ENCODE results near the gene C1orf216. TPM values are rescaled to one million over a fixed set of nuclear protein-coding genes. Genes with fewer than 3 reads are reported as not detected.
A peak's percentile ranks its signal among the peaks of the same experiment; 100 is the strongest.
"Not testable (repeated sequence)": the region's sequence is repeated elsewhere in the genome, so short reads cannot be mapped to it uniquely, and the experiment has no call there.

Gene C1orf216
- total RNA-seq, 2 experiments from 2014 or later, result 18.3 to 20.9 TPM

DNA sequence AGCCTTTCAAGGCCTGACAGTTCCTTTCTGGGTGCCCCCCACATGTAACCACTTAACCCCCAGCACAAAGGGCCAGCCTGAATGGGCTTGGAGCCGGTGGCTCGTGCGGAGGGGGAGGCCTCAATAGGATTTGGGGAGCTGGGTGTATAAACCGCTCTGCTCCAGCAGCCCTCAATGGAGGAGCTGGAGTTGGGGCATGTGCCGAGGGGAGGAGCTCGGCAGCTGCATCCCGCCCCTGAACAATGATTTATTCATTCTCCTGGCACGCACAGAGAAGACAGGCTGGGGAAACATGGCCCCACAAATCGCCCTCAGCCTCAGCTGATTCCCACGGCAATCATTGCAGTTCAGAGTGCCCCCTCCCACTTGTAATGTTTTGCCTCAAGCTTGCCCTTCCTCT lies 6.9 kb upstream of the C1orf216 start:
- Mint-ChIP-seq H3K36me3 (peaks cover 9% of the 10 kb centered on the region), H3K4me3 (no peak overlapping the region), H3K4me1 (no peaks in the 10 kb centered on the region), H3K27me3 (no peaks in the 10 kb centered on the region), H3K27ac (no peak overlapping the region), H3K9me3 (ENCODE audit: low read depth) (no peaks in the 10 kb centered on the region)
- CTCF ChIA-PET, result interaction anchor here (0.5 to 7.1 kb wide), 15 partner anchors 10 to 337 kb away, joined by 3 to 55 read pairs (median 7); partner anchors contain the start of genes CLSPN and TFAP2E
- no peak for ATAC-seq
- no peak for DNase-seq

DNA sequence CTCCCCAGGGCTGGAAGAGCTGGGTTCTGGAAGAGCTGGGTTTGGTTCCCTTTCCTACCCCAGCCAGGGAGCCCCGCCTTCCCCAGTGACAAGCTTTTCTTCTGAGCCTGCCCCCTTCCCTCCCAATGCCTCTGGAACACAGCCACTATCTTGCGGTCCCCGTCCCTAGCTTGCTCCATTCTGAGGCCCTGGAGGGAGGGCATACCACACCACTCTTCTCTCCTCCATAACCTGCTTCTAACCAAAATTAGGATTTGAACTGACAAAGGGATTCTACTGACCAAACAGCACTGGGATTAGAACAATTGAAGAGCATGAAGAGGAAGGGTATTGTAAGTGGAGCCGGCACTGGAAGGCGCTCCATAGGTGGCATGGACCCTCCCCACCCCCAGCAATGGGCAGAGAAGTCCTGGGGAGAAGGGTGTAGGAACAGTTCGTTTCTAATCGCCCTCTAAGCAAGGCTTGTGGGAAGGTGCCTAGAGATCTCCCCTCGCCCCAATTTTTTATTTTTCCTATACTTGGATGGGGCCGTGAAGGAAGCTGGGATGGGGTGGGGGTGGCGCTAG lies 690 bp downstream of the C1orf216 start:
- H3K27ac Mint-ChIP-seq, result peak overlapping the region; percentile 6
- no peaks in the 10 kb centered on the region for H3K9me3 Mint-ChIP-seq (ENCODE audit: low read depth)
- H3K36me3 Mint-ChIP-seq, result peaks cover 8% of the 10 kb centered on the region
- H3K27me3 Mint-ChIP-seq, result no peaks in the 10 kb centered on the region
- no peak for ATAC-seq
- DNase-seq, result no peak
- CTCF ChIA-PET, result interaction anchor here (1.1 to 9.1 kb wide), 5 partner anchors 51 to 267 kb away, joined by 3 to 144 read pairs (median 22); partner anchors contain the start of gene CLSPN
- peaks cover 36% of the 10 kb centered on the region for H3K4me1 Mint-ChIP-seq
- peak overlapping the region; percentile 86 for H3K4me3 Mint-ChIP-seq

DNA sequence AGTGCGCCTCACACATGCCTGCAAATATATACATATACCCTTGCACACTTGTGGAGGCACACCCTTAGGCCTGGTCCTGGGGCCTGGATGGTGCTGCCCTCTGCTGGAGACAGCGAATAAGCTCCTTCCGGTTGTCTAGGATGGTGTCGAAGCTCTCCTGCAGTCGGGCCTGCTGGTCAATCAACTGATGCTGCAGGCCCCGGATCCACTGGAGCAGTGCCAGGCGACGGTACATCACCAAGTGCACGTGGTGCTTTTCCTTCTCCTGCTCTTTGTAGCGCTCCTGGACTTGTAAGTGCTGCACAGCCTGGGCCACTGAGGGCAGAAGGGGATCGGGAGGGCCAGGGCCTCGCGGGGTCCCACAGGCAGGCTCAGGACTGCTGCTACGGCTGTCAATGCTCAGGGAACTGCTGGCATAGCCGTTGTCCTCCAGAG lies 3.1 kb downstream of the C1orf216 start:
- Mint-ChIP-seq H3K4me3 (peak overlapping the region; percentile 5), H3K27me3 (no peaks in the 10 kb centered on the region), H3K9me3 (ENCODE audit: low read depth) (no peaks in the 10 kb centered on the region), H3K36me3 (peaks cover 8% of the 10 kb centered on the region), H3K27ac (peak overlapping the region; percentile 50), H3K4me1 (peaks cover 36% of the 10 kb centered on the region)
- DNase-seq (peak; percentile 88), ATAC-seq (peak; percentile 70)
- CTCF ChIA-PET, result interaction anchor here (0.7 to 9.1 kb wide), 50 partner anchors 8 to 305 kb away, joined by 3 to 144 read pairs (median 4); partner anchors contain the start of genes CLSPN, KIAA0319L, PSMB2 and TFAP2E

DNA sequence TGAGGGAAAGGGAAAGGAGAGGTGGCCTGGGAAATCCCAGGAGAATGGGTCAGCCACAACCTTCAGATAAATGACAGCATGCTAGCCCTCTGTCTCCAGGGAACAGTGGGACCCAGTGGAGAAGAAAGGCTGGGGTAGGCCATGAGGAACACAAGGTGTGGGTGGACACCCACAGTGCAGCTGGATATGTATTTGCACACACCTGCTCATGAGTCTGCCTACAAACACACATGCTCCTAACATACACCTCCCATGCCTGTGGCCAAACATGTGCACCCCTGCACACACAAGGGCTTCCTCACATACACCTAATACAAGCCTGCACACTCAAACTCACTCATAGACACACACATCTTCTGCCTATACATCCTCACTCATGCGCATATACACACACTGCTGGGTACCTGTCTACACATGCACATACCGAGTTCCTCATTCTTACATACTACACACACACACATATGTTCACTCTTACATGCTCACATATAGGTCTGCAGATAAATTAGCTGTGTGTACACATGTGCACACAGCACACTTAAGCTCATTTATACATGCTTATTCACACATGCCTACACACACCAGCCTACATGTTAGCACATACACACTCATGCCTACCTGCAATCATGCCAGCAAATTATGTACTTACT lies 3.6 kb downstream of the C1orf216 start:
- Mint-ChIP-seq H3K4me3 (peak overlapping the region; percentile 5), H3K4me1 (peaks cover 36% of the 10 kb centered on the region), H3K9me3 (ENCODE audit: low read depth) (no peaks in the 10 kb centered on the region), H3K27me3 (no peaks in the 10 kb centered on the region), H3K27ac (no peak overlapping the region), H3K36me3 (peaks cover 8% of the 10 kb centered on the region)
- DNase-seq (no peak), ATAC-seq (no peak)
- CTCF ChIA-PET, result interaction anchor here (0.7 to 9.1 kb wide), 46 partner anchors 8 to 305 kb away, joined by 3 to 144 read pairs (median 4); partner anchors contain the start of genes CLSPN, KIAA0319L, PSMB2 and TFAP2E

DNA sequence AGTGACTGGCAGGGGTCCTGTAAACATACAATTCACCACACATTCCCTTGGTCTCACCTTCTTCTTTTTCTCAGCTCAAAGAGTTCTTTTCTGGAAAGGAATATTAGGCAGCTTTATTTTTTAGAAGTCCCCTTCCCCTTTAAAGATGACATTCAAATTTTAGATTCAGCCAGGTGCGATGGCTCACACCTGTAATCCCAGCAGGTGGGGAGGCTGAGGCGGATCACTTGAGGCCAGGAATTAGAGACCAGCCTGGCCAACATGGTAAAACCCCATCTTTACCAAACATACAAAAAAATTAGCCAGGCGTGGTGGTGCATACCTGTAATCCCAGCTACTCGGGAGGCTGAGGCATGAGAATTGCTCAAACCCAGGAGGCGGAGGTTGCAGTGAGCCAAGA lies 7.6 kb downstream of the C1orf216 start:
- CTCF ChIA-PET, result interaction anchor here (1.5 to 9.1 kb wide), 2 partner anchors 9 to 144 kb away, joined by 3 to 144 read pairs; no protein-coding TSS in a partner anchor
- H3K9me3 Mint-ChIP-seq (ENCODE audit: low read depth); H3K4me3 Mint-ChIP-seq: not testable (repeated sequence)

DNA sequence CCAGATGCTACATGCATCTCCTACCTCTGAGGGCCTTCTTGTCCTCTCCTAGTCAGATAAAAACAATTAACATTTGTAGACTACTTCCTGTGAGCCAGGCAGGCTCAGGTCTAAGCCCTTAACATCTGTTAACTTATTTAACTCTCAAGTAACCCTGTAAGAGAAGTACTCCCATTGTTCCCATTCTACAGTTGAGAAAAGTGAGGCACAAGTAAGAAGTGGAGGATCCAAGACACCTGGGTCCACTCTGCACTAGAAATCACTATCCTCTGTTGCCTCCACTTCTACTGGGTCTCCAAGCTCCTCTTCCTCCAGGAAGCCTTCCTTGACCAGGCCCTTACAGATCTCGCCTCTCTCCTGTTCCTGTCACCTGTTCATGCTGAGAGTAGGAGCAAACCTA lies 9.7 kb downstream of the C1orf216 start:
- no peaks in the 10 kb centered on the region for H3K36me3 Mint-ChIP-seq
- no peaks in the 10 kb centered on the region for H3K9me3 Mint-ChIP-seq (ENCODE audit: low read depth)
- ATAC-seq, result no peak
- DNase-seq, result no peak
- CTCF ChIA-PET, result no interaction called here
- H3K27me3 Mint-ChIP-seq, result peaks cover 42% of the 10 kb centered on the region
- H3K27ac Mint-ChIP-seq, result no peak overlapping the region
- peaks cover 16% of the 10 kb centered on the region for H3K4me1 Mint-ChIP-seq
- no peak overlapping the region for H3K4me3 Mint-ChIP-seq

More for the DNA sequence above, 7.6 kb downstream of the C1orf216 start:
- H3K27ac Mint-ChIP-seq, H3K36me3 Mint-ChIP-seq, ATAC-seq, DNase-seq: not testable (repeated sequence)
- Mint-ChIP-seq H3K27me3 (peaks cover 30% of the 10 kb centered on the region), H3K4me1 (peaks cover 30% of the 10 kb centered on the region)

DNA sequence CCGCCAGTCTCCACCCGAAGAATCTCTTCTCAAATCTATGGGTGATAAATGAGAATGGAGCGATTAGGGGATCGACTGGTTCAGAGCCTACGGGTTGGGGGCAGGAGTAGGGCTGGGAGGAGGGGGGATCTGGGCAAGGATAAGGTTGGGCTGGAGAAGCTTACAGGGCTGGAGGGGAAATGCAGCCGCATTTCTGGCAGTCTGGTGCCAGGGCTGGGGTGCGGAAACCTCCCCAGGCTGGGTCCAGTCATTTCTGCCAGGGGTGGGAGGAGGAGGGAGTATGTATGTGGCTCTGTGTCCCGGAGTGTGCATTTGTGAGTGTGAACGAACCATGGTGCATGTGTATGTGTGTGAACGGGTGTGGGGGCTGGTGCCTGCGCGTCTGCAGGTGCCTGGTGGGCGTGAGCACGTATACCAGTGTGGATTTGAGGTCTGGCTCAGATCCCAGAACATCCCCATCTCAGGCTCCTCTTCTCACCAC lies 10.2 kb downstream of the C1orf216 start:
- H3K27me3 Mint-ChIP-seq, result peaks cover 42% of the 10 kb centered on the region
- CTCF ChIA-PET, result interaction anchor here (1.8 to 2.0 kb wide), 3 partner anchors 7 to 140 kb away, joined by 4 to 12 read pairs (median 6); no protein-coding TSS in a partner anchor
- H3K9me3 Mint-ChIP-seq (ENCODE audit: low read depth), result no peaks in the 10 kb centered on the region
- H3K27ac Mint-ChIP-seq, result no peak overlapping the region
- ATAC-seq (no peak), DNase-seq (no peak)
- no peaks in the 10 kb centered on the region for H3K36me3 Mint-ChIP-seq
- peaks cover 16% of the 10 kb centered on the region for H3K4me1 Mint-ChIP-seq
- H3K4me3 Mint-ChIP-seq, result peak overlapping the region; percentile 32

DNA sequence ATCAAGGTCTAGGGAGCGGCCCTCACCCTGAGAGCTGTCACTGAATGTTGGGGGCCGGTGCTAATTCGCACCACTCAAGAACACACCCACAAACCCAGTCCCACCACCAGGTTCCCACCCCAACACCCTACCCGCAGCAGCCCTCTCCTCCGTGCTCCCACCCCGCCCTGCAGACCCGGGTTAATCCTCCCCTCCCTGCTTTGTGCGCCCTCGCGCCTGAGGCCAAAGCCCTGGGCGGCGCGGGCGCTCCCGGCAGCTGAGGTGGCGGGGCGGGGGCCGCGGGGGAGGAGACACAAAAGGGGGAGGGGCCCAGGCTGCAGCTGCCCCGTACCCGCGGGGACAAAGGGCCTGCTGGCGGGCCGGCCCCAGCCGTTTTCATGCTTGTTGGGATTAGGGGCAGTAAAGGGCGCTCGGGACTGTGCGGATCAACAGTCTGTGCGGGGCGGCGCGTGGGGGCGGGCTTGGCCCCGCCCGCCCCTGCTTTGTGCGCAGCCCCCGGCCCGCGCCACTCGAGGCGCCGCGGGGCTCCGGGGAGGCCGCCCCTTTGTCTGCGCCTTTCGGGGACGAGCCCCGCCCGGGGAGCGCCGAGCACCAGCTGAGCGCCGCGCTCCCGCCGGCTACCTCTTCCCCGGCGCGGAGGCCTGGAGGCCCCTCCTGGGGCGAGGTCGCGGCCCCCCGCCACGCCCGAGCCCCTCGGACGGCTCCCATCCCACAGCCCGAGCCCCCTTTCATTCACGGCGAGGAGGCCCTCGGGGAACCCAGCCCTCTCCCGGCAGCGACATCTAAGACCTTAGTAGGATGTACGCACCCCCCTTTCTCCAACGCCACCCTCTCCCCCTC lies 10.9 kb downstream of the C1orf216 start:
- Mint-ChIP-seq H3K4me3 (peak overlapping the region; percentile 40), H3K27me3 (peaks cover 47% of the 10 kb centered on the region), H3K27ac (no peak overlapping the region), H3K4me1 (peaks cover 16% of the 10 kb centered on the region), H3K36me3 (no peaks in the 10 kb centered on the region), H3K9me3 (ENCODE audit: low read depth) (no peaks in the 10 kb centered on the region)
- ATAC-seq (peak; percentile 63), DNase-seq (no peak)
- CTCF ChIA-PET, result interaction anchor here (1.0 to 2.0 kb wide), 5 partner anchors 8 to 139 kb away, joined by 3 to 12 read pairs (median 5); no protein-coding TSS in a partner anchor

DNA sequence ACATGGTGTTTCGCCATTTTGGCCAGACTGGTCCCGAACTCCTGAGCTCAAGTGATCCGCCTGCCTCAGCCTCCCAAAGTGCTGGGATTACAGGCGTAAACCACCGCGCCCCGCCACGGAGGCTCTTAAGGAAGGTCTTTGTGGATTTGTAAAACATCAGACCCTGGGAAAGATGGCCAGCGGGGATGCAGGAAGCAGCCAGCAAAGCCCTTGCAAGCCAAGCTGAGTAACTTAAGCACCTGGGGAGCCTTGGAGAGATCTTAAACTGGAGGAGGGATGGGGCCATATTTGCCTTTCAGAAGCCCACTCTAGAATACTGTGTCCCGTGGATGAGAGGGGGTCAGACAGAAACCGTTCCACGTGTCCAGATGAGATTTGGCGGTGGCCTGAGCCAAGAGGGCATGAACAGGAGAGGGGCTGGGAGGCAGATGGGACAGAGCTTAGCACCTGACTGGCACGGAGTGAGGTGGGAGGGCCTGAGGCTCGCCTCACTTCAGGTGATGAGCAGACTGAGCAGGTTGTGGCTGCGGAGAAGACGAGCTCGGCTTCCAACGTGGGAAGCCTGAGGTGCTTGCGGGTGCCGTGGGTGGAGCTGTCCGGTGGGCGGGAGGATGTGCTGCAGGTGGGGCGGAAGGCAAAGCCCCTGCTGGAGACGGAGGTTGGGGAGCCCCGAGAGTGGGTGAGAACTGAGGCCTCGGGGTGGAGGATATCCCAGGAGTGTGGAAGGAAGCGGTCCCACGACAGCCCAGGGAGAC lies 11.7 kb downstream of the C1orf216 start:
- Mint-ChIP-seq H3K27me3 (peaks cover 51% of the 10 kb centered on the region), H3K27ac (no peak overlapping the region)
- peak; percentile 56 for ATAC-seq

DNA sequence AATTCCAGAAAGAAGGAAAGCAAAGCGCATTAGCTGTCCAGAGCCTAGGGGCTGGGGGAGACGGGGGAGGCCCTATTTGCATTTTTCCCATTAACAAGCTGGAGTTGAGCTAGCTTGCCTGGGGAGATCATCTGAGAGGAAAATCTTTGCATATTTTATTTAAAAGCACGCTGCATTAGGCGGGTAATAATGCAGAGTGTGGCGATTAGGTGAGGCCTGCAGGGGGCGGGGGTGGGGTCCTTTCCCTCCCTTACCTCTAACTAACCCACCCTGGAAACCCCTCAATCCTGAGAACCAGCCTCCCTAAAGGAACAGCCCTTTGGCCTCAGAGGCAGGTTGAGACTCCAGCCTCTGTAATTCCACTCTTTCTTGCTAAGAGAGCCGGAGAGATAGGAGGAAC lies 16.2 kb downstream of the C1orf216 start:
- no peak for DNase-seq
- H3K9me3 Mint-ChIP-seq (ENCODE audit: low read depth), result no peaks in the 10 kb centered on the region
- CTCF ChIA-PET, result interaction anchor here (1.1 to 4.5 kb wide), 2 partner anchors 9 to 13 kb away, joined by 3 to 18 read pairs; no protein-coding TSS in a partner anchor
- ATAC-seq, result no peak
- H3K27me3 Mint-ChIP-seq, result peaks cover 76% of the 10 kb centered on the region
- H3K36me3 Mint-ChIP-seq, result peaks cover 2% of the 10 kb centered on the region
- H3K4me3 Mint-ChIP-seq, result no peak overlapping the region
- no peak overlapping the region for H3K27ac Mint-ChIP-seq
- H3K4me1 Mint-ChIP-seq, result peaks cover 9% of the 10 kb centered on the region

More for the DNA sequence above, 11.7 kb downstream of the C1orf216 start:
- no peaks in the 10 kb centered on the region for H3K36me3 Mint-ChIP-seq
- H3K4me3 Mint-ChIP-seq, result peak overlapping the region; percentile 40
- no peaks in the 10 kb centered on the region for H3K9me3 Mint-ChIP-seq (ENCODE audit: low read depth)
- CTCF ChIA-PET, result interaction anchor here (1.0 to 2.0 kb wide), 6 partner anchors 9 to 138 kb away, joined by 3 to 12 read pairs (median 4); no protein-coding TSS in a partner anchor
- peaks cover 16% of the 10 kb centered on the region for H3K4me1 Mint-ChIP-seq
- DNase-seq, result peak; percentile 46

DNA sequence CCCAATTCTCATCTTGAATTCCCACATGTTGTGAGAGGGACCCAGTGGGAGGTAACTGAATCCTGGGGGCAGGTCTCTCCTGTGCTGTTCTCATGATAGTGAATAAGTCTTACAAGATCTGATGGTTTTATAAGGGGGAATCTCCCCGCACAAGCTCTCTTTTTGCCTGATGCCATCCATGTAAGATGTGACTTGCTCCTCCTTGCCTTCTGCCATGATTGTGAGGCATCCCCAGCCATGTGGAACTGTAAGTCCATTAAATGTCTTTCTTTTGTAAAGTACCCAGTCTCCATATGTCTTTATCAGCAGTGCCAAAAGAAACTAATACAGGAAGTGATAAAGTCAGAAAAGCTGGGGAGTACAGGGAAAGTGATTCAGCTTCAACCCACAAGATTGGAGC lies 19.5 kb downstream of the C1orf216 start:
- CTCF ChIA-PET, result interaction anchor here (0.6 to 1.5 kb wide), 5 partner anchors 12 to 134 kb away, joined by 3 to 5 read pairs (median 4); no protein-coding TSS in a partner anchor
- not testable (repeated sequence) for ATAC-seq; H3K4me1 Mint-ChIP-seq; H3K27ac Mint-ChIP-seq; H3K36me3 Mint-ChIP-seq; H3K4me3 Mint-ChIP-seq; DNase-seq; H3K9me3 Mint-ChIP-seq (ENCODE audit: low read depth)
- H3K27me3 Mint-ChIP-seq, result peaks cover 67% of the 10 kb centered on the region

DNA sequence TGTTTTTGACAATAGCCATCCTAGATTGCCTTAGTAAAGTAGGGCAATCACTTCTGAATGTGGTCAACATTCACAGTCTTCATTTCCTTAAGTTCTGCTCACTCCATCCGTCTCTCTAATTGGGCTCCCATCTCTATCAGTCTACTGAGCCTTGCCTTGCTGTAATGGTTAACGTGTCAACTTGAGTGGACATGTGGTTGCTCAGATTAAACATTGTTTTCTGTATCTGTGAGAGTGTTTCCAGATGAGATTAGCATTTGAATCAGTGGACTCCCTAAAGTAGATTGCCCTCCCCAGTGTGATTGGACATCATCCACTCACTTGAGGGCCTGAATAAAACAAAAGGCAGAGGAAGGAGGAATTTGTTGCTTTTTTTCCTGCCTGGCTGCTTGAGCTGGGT lies 26.4 kb downstream of the C1orf216 start:
- peaks cover 36% of the 10 kb centered on the region for H3K27me3 Mint-ChIP-seq
- ATAC-seq (no peak), DNase-seq (no peak)
- H3K4me1 Mint-ChIP-seq, result no peaks in the 10 kb centered on the region
- no peaks in the 10 kb centered on the region for H3K36me3 Mint-ChIP-seq
- H3K9me3 Mint-ChIP-seq (ENCODE audit: low read depth), result no peaks in the 10 kb centered on the region
- no peak overlapping the region for H3K27ac Mint-ChIP-seq
- H3K4me3 Mint-ChIP-seq, result no peak overlapping the region
- CTCF ChIA-PET, result interaction anchor here (1.6 kb wide), 1 partner anchor 23 kb away, joined by 4 read pairs; no protein-coding TSS in a partner anchor
